Chondrocyte (in vitro differentiated cells): ENCODE measurements around the gene OGFOD2. TPM values are rescaled to one million over a fixed set of nuclear protein-coding genes. Genes with fewer than 3 reads are reported as not detected.

Source experiments
- DNase-seq: peaks from one replicate; pipeline ENCODE4 v3.0.0; 2021; ENCODE audit warnings: mixed read lengths, low spot score
- H3K27ac Mint-ChIP-seq: one replicate; pipeline ENCODE4 v1.8.0; 2021; ENCODE audit warnings: mild to moderate bottlenecking, moderate library complexity, mixed read lengths; ENCODE audit not compliant: unreplicated experiment
- H3K27me3 Mint-ChIP-seq: 2 replicates; pipeline ENCODE4 v1.8.0; 2021; ENCODE audit warnings: low read depth, mixed read lengths
- H3K36me3 Mint-ChIP-seq: 2 replicates; pipeline ENCODE4 v1.8.0; 2021; ENCODE audit warnings: low read depth, mixed read lengths
- H3K4me1 Mint-ChIP-seq: 2 replicates; pipeline ENCODE4 v1.8.0; 2021; ENCODE audit warnings: low read depth, mild to moderate bottlenecking, mixed read lengths
- H3K4me3 Mint-ChIP-seq: one replicate; pipeline ENCODE4 v1.8.0; 2021; ENCODE audit warnings: mild to moderate bottlenecking, moderate library complexity, mixed read lengths; ENCODE audit not compliant: unreplicated experiment
- H3K9me3 Mint-ChIP-seq: 2 replicates; pipeline ENCODE4 v1.8.0; 2021; ENCODE audit warnings: low read depth, mixed read lengths
- CTCF ChIP-seq: fragments of 200-600 bp; sonication (generic); IDR thresholded peaks from 2 replicates; pipeline ENCODE4 v1.5.0; 2021; ENCODE audit warnings: antibody characterized with exemption, mild to moderate bottlenecking, moderate library complexity
- long read RNA-seq: library from polyadenylated mRNA; stranded (forward); transcript quantifications from one replicate; pipeline ENCODE4 v2.0.0, GENCODE V29; 2021
- total RNA-seq: library from RNA; stranded (reverse); gene quantifications from 3 replicates; pipeline ENCODE4 v1.2.1, GENCODE V29; 2021

Gene OGFOD2
- total RNA-seq: 12.0 to 13.7 TPM (median 13.5 TPM) in 3 replicates
- long read RNA-seq, transcript OGFOD2-201 (7 exons, 1,780 nt): major isoform, 9 of 21 reads
- long read RNA-seq, partial matches to known transcripts: 0 of 21 reads
- long read RNA-seq, other reads (novel, unspliced or antisense): 9 of 21 reads

- Mint-ChIP-seq H3K4me3 (peak within 1 kb of the TSS; percentile 94), H3K27me3 (no peaks in the 10 kb centered on the region), H3K9me3 (no peaks in the 10 kb centered on the region), H3K4me1 (peaks cover 36% of the 10 kb centered on the region), H3K36me3 (no peaks in the 10 kb centered on the region), H3K27ac (peak within 1 kb of the TSS; percentile 99)
- DNase-seq: peak; percentile 97
- no peak for TF ChIP-seq CTCF
These were observed at the start of gene OGFOD2 for GRCh38 chr12:122974892-122975789. Gene OGFOD2 (plus strand): TSS chr12:122975244. CDS start chr12:122975252, 8 bp downstream.

DNA sequence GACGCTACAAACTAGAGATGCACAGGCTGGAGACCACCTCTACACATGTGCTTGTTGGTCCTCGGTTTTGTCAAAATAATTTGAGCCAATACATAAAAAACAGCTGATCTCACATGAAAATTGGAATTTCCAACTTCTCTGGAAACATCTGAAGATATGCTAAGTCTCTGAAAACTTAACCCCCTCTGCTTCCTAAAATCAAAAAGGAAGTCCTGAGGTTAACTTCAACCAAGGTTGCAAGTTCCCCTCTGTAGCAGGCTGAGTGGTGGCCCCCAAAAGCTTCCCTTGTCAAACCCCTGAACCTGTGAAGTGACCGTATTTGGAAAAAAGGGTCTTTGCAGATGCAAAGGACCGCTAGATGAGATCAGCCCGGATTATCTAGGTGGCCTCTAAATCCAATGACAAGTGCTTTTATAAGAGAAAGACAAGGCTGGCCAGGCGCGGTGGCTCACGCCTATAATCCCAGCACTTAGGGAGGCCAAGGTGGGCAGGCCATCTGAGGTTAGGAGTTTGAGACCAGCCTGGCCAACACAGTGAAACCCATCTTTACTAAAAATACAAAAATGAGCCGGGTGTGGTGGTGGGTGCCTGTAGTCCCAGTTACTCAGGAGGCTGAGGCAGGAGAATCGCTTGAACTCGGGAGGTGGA lies 47.2 kb upstream of the OGFOD2 start:
- H3K9me3 Mint-ChIP-seq: no peaks in the 10 kb centered on the region
- TF ChIP-seq CTCF: no peak
- H3K36me3 Mint-ChIP-seq: peaks cover 5% of the 10 kb centered on the region
- H3K27me3 Mint-ChIP-seq: no peaks in the 10 kb centered on the region
- no peak overlapping the region for H3K4me3 Mint-ChIP-seq
- H3K4me1 Mint-ChIP-seq: no peaks in the 10 kb centered on the region
- no peak for DNase-seq
- no peak overlapping the region for H3K27ac Mint-ChIP-seq

DNA sequence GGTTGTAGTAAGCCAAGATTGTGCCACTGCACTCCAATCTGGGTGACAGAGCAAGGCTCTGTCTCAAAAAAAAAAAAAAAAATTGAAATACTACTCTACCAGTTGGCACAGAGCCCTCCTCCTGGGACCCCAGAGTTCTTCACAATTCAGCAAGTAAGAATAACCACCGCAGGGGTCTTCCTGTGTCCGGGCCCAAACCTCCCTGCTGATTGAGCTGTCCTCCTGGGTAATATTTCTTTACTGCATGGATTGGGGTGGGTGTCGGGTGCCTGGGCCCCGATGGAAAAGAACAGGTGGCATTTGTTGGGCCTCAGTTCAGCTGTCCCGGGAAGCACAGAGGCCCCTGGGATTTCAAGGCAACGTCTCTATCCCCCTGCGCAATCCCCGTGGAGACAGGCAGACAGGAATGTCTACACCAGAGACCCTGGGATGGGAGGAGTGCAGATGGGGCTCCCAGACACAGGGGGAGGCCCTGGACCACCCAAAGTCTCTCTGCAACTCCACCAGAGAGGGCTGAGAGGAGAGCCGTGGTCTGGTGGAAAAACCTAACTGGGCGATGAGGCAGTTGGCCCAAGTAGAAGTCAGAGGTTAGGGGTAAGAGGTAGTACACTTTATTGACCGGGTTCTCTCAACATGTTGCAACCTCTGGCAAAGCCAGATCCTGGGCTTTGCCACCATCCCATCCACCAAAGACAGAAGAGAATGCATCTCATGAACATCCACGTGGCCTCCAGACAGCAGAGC lies 46.5 kb upstream of the OGFOD2 start:
- Mint-ChIP-seq H3K27me3 (no peaks in the 10 kb centered on the region), H3K9me3 (no peaks in the 10 kb centered on the region), H3K36me3 (peaks cover 5% of the 10 kb centered on the region), H3K27ac (no peak overlapping the region), H3K4me3 (no peak overlapping the region), H3K4me1 (no peaks in the 10 kb centered on the region)
- no peak for DNase-seq
- TF ChIP-seq CTCF: no peak

DNA sequence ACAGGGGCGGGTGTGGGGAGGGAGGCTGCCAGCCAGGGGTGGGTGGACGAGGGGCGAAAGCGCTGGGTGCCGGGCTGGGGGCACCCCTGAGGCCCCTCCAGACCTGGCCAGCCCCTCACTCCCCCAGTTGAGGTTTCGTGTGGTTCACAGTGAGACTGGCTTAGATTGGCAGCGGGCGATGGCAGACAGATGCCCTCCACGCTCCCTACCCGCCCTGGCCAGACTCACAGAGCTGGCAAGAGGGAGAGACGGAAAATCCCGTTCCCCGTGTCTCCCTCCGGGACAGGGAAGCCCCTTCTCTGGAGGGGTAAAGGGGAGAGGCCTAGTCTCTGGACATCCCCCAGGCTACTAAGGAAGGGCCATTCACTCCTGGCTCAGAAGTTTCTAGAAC lies 45.9 kb upstream of the OGFOD2 start:
- no peaks in the 10 kb centered on the region for H3K27me3 Mint-ChIP-seq
- no peaks in the 10 kb centered on the region for H3K9me3 Mint-ChIP-seq
- H3K36me3 Mint-ChIP-seq: peaks cover 5% of the 10 kb centered on the region
- DNase-seq: no peak
- no peak overlapping the region for H3K27ac Mint-ChIP-seq
- no peak overlapping the region for H3K4me3 Mint-ChIP-seq
- TF ChIP-seq CTCF: no peak
- no peaks in the 10 kb centered on the region for H3K4me1 Mint-ChIP-seq

- H3K4me3 Mint-ChIP-seq: no peak overlapping the region
- H3K9me3 Mint-ChIP-seq: no peaks in the 10 kb centered on the region
- TF ChIP-seq CTCF: no peak
- DNase-seq: no peak
- no peak overlapping the region for H3K27ac Mint-ChIP-seq
- H3K27me3 Mint-ChIP-seq: no peaks in the 10 kb centered on the region
- peaks cover 2% of the 10 kb centered on the region for H3K36me3 Mint-ChIP-seq
- H3K4me1 Mint-ChIP-seq: no peaks in the 10 kb centered on the region
These were observed 45.2 kb upstream of the OGFOD2 start for GRCh38 chr12:122929812-122930211.
